C4-2B (cell line): Measurements from ENCODE around the gene CLIC1.

Experiments
- ZFX ChIP-seq: fragments of 450-650 bp; IDR thresholded peaks from 2 replicates; pipeline ENCODE4 v1.6.1; 2017
- TF ChIP-seq, protein P1 (sequence below): fragments of 450-650 bp; conservative IDR thresholded peaks from 2 replicates; pipeline ENCODE4 v1.5.1; 2017; ENCODE audit warnings: mild to moderate bottlenecking

DNA sequence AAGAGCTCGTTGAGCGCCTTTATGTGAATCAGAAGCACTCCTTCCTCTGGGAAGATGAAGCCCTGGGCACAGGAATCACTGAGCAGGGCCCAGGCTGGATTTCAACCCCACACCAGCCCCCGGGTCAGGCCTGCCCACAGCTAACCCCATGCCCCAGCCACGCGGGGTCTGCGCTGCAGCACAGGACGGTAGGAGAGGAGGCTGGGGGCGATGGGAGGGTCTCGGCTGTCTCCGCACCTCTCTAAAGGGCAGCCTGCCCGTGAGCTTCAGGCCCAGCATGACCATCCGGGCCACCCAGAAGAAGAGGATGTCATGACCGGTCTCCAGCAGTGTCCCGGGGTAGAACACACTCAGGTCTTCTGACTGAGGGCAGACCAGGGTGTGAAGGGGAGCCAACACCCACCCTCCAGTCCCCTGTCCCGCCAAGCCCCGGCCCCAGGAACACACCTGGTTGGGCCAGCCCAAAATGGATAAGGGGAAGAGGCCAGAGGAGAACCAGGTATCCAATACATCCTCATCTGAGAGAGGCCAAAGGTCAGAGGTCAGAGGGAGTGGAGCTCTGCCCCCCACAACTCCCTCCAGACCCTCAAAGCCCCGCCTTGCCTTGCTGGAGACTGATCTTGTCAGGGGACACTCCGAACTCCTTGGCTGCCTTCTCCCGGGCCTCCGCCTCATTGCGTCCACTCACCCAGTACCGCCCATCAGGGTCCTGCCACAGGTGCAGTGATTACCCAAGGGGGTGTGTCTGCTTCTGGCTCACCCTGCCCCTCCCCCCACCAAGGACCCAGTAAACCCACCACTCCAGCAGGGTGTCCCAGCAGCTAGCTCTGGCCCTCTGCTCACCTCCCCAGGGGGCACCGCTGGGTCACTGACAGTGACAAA is 45.2 kb upstream of the CLIC1 start:
- TF ChIP-seq, protein P1, sequence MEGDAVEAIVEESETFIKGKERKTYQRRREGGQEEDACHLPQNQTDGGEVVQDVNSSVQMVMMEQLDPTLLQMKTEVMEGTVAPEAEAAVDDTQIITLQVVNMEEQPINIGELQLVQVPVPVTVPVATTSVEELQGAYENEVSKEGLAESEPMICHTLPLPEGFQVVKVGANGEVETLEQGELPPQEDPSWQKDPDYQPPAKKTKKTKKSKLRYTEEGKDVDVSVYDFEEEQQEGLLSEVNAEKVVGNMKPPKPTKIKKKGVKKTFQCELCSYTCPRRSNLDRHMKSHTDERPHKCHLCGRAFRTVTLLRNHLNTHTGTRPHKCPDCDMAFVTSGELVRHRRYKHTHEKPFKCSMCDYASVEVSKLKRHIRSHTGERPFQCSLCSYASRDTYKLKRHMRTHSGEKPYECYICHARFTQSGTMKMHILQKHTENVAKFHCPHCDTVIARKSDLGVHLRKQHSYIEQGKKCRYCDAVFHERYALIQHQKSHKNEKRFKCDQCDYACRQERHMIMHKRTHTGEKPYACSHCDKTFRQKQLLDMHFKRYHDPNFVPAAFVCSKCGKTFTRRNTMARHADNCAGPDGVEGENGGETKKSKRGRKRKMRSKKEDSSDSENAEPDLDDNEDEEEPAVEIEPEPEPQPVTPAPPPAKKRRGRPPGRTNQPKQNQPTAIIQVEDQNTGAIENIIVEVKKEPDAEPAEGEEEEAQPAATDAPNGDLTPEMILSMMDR: no peak
- TF ChIP-seq ZFX: no peak
